Stomach (tissue), 4 donors: ENCODE measurements around the gene C19orf81.

ENCODE experiments used
- POLR2A ChIP-seq, 4 donors: fragments of 450-650 bp; IDR thresholded peaks; one replicate each; pipeline ENCODE4 v1.6.1; 2016; ENCODE audit warnings: antibody characterized with exemption in 4 of 4, control low read depth in 2 of 4, mild to moderate bottlenecking in 1 of 4, moderate library complexity in 1 of 4
- POLR2AphosphoS5 ChIP-seq, 3 donors: sonication (generic); formaldehyde crosslinking; IDR thresholded peaks; one replicate each; pipeline ENCODE4 v1.6.1; 2016; ENCODE audit warnings: antibody characterized with exemption in 3 of 3
- TF ChIP-seq, protein P1 (sequence below), 7 experiments: fragments of 450-650 bp in 4 of 7; fragments of 200-600 bp in 3 of 7; sonication (generic) in 3 of 7; IDR thresholded peaks; one replicate each; pipeline ENCODE4 v1.5.1; 2016 to 2019; ENCODE audit warnings: antibody characterized with exemption in 7 of 7, control low read depth in 2 of 7, mild to moderate bottlenecking in 1 of 7

DNA sequence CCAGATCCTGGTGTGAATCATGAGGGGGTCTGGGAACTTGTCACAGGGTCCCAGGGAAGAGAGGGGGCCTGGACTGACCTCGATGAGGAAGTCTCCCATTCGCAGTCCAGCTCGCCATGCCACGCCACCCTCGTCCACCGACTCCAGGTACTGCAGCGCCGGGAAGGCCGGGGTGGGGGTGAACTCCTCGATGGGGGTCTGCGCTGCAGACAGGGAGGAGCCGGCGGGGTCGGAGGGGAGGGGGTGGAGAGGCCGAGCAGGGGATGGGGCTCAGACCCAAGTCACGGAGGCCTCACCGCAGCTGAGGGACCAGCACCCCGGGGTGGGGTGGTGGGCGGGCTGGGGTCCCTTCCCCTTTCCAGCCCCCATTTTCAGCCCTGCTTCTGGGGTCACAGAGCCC is 39.5 kb downstream of the C19orf81 start:
- TF ChIP-seq POLR2AphosphoS5 (IDR thresholded peaks at IDR 0.05) (no peak), POLR2A (IDR thresholded peaks at IDR 0.05) (no peak)
- TF ChIP-seq, protein P1, sequence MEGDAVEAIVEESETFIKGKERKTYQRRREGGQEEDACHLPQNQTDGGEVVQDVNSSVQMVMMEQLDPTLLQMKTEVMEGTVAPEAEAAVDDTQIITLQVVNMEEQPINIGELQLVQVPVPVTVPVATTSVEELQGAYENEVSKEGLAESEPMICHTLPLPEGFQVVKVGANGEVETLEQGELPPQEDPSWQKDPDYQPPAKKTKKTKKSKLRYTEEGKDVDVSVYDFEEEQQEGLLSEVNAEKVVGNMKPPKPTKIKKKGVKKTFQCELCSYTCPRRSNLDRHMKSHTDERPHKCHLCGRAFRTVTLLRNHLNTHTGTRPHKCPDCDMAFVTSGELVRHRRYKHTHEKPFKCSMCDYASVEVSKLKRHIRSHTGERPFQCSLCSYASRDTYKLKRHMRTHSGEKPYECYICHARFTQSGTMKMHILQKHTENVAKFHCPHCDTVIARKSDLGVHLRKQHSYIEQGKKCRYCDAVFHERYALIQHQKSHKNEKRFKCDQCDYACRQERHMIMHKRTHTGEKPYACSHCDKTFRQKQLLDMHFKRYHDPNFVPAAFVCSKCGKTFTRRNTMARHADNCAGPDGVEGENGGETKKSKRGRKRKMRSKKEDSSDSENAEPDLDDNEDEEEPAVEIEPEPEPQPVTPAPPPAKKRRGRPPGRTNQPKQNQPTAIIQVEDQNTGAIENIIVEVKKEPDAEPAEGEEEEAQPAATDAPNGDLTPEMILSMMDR (IDR thresholded peaks at IDR 0.05), result no peak
